Brain pericyte (primary cell): ENCODE results near the gene CAMKMT.

Experiments used
- DNase-seq: peaks from one replicate; pipeline ENCODE4 v3.0.0-alpha.2; 2012; ENCODE audit warnings: low read depth, low spot score

The CAMKMT gene

GRCh38 chr2:44689516-44689915 is 327.8 kb downstream of the CAMKMT start:
- DNase-seq, result no peak

- DNase-seq, result no peak
Observed at GRCh38 chr2:44691174-44691785, 329.5 kb downstream of the CAMKMT start.

- DNase-seq, result no peak
Observed at GRCh38 chr2:44692821-44693220, 331.1 kb downstream of the CAMKMT start.

GRCh38 chr2:44700824-44701223 is 339.1 kb downstream of the CAMKMT start:
- DNase-seq, result no peak

DNA sequence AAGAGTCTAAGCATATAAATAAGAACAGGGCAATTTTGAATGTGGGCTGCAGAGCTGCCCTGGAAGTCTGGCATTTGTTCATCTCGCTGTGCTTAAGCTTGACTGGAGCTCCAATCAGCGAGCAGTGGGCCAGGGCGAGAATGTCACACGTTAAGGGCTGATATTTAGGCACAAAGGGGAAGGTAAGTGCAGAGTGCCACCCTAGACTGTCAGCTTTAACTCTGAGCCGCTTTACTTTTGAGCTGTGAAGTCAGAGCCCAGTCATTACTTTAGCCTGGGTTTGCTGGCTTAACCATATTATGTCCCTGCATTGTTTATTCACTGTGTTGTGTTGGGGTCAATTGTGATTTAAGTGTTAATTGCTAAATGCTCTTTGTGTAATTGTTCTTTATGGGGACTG is 343.6 kb downstream of the CAMKMT start:
- no peak for DNase-seq

- DNase-seq, result no peak
Observed at GRCh38 chr2:44705876-44706480, 344.2 kb downstream of the CAMKMT start.

- no peak for DNase-seq
Observed at GRCh38 chr2:44706681-44707553, 345.2 kb downstream of the CAMKMT start.

DNA sequence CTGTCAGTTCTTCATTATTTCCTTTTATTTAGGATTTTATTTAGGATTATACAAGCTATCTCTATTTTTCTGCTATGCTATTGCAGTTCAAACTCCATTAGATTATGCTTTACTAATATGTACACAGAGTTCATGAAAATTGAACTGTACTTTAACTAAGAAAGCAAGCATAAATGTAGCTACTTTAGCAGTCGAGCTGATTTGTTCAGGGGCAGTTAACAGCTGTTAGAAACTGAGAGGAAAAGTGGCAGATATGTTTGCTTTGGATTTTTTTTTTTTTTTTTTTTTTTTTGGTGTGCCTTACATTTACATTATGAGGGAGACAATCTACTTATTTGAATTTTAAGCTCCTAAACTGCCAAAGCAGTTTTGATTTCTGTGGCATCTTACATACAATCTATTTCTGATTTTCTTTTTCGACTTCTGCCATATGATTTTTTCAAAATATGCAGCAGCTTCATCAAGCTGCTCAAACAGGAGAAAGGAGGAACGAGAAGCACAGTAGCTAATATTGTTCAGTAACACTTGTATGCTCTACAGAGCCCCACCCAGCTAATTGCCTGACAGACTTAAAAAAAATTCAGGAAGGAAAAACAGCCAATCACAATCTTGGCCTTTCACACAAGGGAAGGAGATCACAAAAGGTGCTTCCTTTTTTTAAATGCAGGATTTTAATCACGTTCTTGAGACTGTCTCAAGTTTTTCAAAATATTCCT is 346.4 kb downstream of the CAMKMT start:
- no peak for DNase-seq

DNA sequence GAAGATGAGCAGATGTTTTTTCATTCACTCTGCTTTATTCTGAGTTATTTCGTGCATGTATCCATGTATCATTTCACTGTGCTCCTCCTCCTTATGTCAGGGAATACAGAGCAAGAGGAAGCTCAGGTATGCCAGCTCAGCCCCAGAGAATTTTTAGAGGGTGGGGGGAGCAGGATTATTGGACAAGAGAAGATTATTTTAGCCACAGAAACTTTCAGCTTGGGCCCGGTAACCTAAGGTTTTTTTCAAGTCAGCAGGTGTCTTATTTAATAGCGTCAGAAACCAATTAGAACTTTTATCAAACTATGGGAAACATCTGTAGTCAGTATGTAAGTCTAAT is 346.9 kb downstream of the CAMKMT start:
- DNase-seq, result no peak

GRCh38 chr2:44713170-44713569 is 351.4 kb downstream of the CAMKMT start:
- no peak for DNase-seq

DNA sequence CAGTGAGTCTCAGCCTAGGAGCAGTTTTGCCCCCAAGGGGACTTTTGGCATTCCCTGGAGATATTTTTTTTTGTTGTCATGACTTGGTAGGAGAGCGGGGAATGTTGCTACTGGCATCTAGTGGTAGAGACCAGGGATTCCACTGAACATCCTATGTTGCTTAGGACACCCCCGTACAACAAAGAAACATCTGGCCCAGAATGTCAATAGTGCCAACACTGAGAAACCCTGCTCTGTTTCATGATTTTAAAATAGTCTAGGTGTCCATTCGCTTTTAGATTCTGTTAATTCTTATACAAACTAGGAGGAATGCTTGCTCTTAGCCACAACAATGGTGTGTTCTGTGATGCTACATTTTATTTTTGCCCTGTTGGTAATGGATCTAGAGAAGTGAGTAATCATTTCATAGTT is 353.9 kb downstream of the CAMKMT start:
- no peak for DNase-seq

- DNase-seq, result no peak
Observed at GRCh38 chr2:44716131-44716530, 354.4 kb downstream of the CAMKMT start.

DNA sequence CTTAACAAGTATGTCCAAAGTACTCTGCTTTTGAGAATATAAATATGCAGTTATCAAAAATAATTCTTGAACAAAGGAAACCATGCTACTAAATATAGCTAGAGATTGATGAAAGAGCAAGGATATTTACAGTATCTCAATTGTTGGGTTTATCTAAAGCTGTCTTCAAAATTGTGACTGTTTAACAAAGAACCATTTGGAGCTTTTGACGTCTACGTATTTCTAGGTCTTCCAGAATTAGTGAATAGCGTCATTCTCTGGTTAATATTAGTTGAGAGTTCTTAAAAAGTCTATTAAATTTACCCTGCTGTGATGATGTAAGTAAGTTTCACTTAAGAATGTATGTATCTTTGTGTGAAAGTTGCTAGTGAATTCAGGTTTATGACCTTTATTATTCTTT is 356.7 kb downstream of the CAMKMT start:
- no peak for DNase-seq

- no peak for DNase-seq
Observed at GRCh38 chr2:44719562-44719961, 357.8 kb downstream of the CAMKMT start.

DNA sequence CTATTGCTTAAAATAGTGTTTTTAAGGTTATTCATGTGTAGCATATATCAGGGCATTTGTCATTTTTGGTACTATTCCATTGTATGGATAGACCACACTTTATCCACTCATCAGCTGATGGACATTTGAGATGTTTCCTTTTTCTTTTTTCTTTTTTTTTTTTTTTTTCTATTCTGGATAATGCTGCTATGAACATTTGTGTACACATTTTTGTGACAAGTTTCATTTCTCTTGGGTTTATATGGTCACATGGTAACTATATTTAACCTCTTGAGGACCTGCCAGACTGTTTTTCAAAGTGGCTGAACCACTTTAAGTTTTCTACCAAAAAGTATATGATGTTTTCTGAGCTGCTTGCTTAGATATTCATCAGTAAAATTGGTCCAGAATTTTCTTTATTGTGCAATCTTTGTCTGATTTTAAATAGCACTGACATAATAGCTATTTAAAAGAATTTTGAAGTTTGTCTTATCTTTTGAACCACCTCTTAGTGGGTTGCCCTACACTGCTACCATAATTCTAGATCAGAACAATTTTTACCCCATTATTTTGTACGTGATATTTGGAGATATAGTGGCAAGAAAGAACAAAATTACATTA is 360.4 kb downstream of the CAMKMT start:
- DNase-seq, result no peak

DNA sequence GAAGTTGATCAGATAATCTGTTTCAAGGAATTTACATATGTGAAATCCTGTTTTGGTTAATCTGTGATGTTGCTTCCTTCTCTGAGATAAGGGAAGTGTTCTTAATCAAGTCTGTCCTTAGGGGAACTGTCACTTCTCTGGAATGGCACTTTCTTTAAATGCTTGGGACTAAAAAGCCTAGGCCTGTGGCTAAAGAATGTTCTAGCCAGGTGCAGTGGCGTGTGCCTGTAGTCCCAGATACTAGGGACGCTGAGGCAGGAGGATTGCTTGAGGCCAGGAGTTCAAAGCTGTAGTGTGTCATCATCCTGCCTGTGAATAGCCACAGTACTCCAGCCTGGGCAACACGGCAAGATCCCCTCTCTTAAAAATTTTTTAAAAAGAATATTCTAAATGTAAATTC is 362.2 kb downstream of the CAMKMT start:
- no peak for DNase-seq

- no peak for DNase-seq
Observed at GRCh38 chr2:44730593-44730992, 368.8 kb downstream of the CAMKMT start.

- DNase-seq, result no peak
Observed at GRCh38 chr2:44731505-44731904, 369.8 kb downstream of the CAMKMT start.

- no peak for DNase-seq
Observed at GRCh38 chr2:44736270-44736942, 374.7 kb downstream of the CAMKMT start.

DNA sequence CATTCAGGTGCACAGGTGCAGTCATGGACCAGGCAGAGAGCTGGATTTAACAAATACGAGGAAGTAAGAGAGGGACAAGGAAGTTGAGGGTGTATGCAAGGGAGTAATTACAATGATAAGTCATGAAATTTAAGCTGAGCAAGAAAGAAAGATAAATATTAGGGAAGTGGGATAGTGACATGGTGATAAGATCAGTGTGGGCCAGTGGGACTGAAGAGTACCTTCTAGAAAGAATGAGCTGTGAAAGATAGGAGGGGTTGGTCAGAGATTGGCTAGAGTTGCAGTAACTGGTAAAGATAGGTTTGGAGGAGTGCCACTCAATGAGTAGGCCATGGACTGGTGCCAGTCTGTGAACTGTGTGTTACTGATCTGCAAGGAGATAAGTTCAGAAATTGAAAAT is 378.9 kb downstream of the CAMKMT start:
- DNase-seq, result no peak

DNA sequence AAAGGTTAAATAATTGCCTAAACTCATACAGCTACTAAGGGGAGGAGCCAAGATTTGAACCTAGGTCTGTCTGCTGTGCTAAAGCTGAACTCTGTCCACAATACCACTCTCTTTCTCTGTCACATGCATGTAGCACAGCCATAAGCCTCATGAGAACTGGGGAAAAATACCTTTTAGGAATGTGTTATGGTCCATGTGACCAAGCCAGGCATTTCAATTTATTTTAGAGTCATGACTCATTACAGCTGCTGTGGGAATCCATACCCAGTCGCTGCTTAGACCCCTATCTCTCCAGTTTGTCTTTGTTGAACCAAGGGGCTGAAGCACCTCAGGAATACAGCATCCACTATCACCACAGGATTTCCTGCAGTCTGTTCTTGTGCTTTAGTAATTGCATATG is 379.8 kb downstream of the CAMKMT start:
- DNase-seq, result no peak
